Hepatocyte (in vitro differentiated cells): Measurements from ENCODE around the gene ITPR1.
A peak's percentile ranks its signal among the peaks of the same experiment; 100 is the strongest.

ENCODE experiments used
- CTCF ChIP-seq: fragments of 200-600 bp; sonication (generic); IDR thresholded peaks from 2 replicates; pipeline ENCODE4 v1.5.1; 2016; ENCODE audit warnings: antibody characterized with exemption, mild to moderate bottlenecking; ENCODE audit not compliant: poor library complexity
- EZH2phosphoT487 ChIP-seq: fragments of 200-600 bp; sonication (generic); IDR thresholded peaks from one replicate; pipeline ENCODE4 v1.6.1; 2018; ENCODE audit warnings: antibody characterized with exemption, mild to moderate bottlenecking, low read depth, moderate library complexity; ENCODE audit not compliant: unreplicated experiment, severe bottlenecking

- TF ChIP-seq CTCF = peak; percentile 41
- no peak for TF ChIP-seq EZH2phosphoT487
Observed at GRCh38 chr3:4720316-4721075, 227.3 kb downstream of the ITPR1 start.
